ENCODE results near the gene MPC1.

- TF ChIP-seq CTCF (IDR thresholded peaks at IDR 0.05 in 8 of 11, conservative IDR thresholded peaks at IDR 0.05 in 3 of 11): no peak
- no peak for TF ChIP-seq POLR2AphosphoS5 (IDR thresholded peaks at IDR 0.05)
- no peak for TF ChIP-seq POLR2A (IDR thresholded peaks at IDR 0.05)
Measured at GRCh38 chr6:166410426-166410935, 27.7 kb upstream of the MPC1 start.
